Measurements from ENCODE around the gene RPL3.

The RPL3 gene

GRCh38 chr22:39269095-39269790, 50.2 kb downstream of the RPL3 start:
- H3K4me1 Mint-ChIP-seq (ENCODE audit: low read depth) = peaks cover 78% of the 10 kb centered on the region
- intact Hi-C loops (cut with micrococcal nuclease) = no loop called here
- H3K9me3 Mint-ChIP-seq = no peaks in the 10 kb centered on the region
- no peaks in the 10 kb centered on the region for H3K36me3 Mint-ChIP-seq (ENCODE audit: low read depth)
- H3K27me3 Mint-ChIP-seq = peaks cover 7% of the 10 kb centered on the region
- peak overlapping the region; percentile 95 for H3K27ac Mint-ChIP-seq
- H3K4me3 Mint-ChIP-seq = peak overlapping the region; percentile 25

- peaks cover 78% of the 10 kb centered on the region for H3K4me1 Mint-ChIP-seq (ENCODE audit: low read depth)
- peaks cover 5% of the 10 kb centered on the region for H3K27me3 Mint-ChIP-seq
- peak overlapping the region; percentile 95 for H3K27ac Mint-ChIP-seq
- no peak overlapping the region for H3K4me3 Mint-ChIP-seq
- H3K9me3 Mint-ChIP-seq = no peaks in the 10 kb centered on the region
- no peaks in the 10 kb centered on the region for H3K36me3 Mint-ChIP-seq (ENCODE audit: low read depth)
- intact Hi-C loops (cut with micrococcal nuclease) = no loop called here
These were observed 50.8 kb downstream of the RPL3 start for GRCh38 chr22:39268645-39269044.

- Mint-ChIP-seq H3K36me3 (ENCODE audit: low read depth) (no peaks in the 10 kb centered on the region), H3K4me3 (no peak overlapping the region), H3K4me1 (ENCODE audit: low read depth) (peaks cover 72% of the 10 kb centered on the region), H3K27ac (peak overlapping the region; percentile 95), H3K9me3 (no peaks in the 10 kb centered on the region), H3K27me3 (peaks cover 2% of the 10 kb centered on the region)
- intact Hi-C loops (cut with micrococcal nuclease) = no loop called here
These were observed 51.4 kb downstream of the RPL3 start for GRCh38 chr22:39267974-39268373.

- Mint-ChIP-seq H3K27me3 (peaks cover 2% of the 10 kb centered on the region), H3K27ac (peak overlapping the region; percentile 95), H3K4me1 (ENCODE audit: low read depth) (peaks cover 81% of the 10 kb centered on the region), H3K36me3 (ENCODE audit: low read depth) (peaks cover under 1% of the 10 kb centered on the region), H3K4me3 (no peak overlapping the region), H3K9me3 (peaks cover 12% of the 10 kb centered on the region)
- intact Hi-C loops (cut with micrococcal nuclease) = loop anchor here (1.0 kb wide), 1 partner anchor 10 kb away; no protein-coding TSS in a partner anchor
These were observed 52.9 kb downstream of the RPL3 start for GRCh38 chr22:39266398-39267030.

GRCh38 chr22:39265143-39265886, 54.1 kb downstream of the RPL3 start:
- peaks cover 90% of the 10 kb centered on the region for H3K4me1 Mint-ChIP-seq (ENCODE audit: low read depth)
- no peaks in the 10 kb centered on the region for H3K27me3 Mint-ChIP-seq
- peak overlapping the region; percentile 95 for H3K27ac Mint-ChIP-seq
- intact Hi-C loops (cut with micrococcal nuclease) = no loop called here
- peaks cover 22% of the 10 kb centered on the region for H3K9me3 Mint-ChIP-seq
- H3K4me3 Mint-ChIP-seq = no peak overlapping the region
- peaks cover 10% of the 10 kb centered on the region for H3K36me3 Mint-ChIP-seq (ENCODE audit: low read depth)

- Mint-ChIP-seq H3K4me3 (peak overlapping the region; percentile 0), H3K27ac (peak overlapping the region; percentile 95), H3K27me3 (no peaks in the 10 kb centered on the region), H3K9me3 (peaks cover 22% of the 10 kb centered on the region), H3K36me3 (ENCODE audit: low read depth) (peaks cover 10% of the 10 kb centered on the region), H3K4me1 (ENCODE audit: low read depth) (peaks cover 88% of the 10 kb centered on the region)
- intact Hi-C loops (cut with micrococcal nuclease) = loop anchor here (1.0 kb wide), 1 partner anchor 36 kb away; no protein-coding TSS in a partner anchor
These were observed 54.9 kb downstream of the RPL3 start for GRCh38 chr22:39264349-39265038.

- H3K27me3 Mint-ChIP-seq = no peaks in the 10 kb centered on the region
- H3K27ac Mint-ChIP-seq = peak overlapping the region; percentile 95
- no peak overlapping the region for H3K4me3 Mint-ChIP-seq
- peaks cover 81% of the 10 kb centered on the region for H3K4me1 Mint-ChIP-seq (ENCODE audit: low read depth)
- intact Hi-C loops (cut with micrococcal nuclease) = loop anchor here (1.0 kb wide), 1 partner anchor 37 kb away; no protein-coding TSS in a partner anchor
- H3K36me3 Mint-ChIP-seq (ENCODE audit: low read depth) = peaks cover 10% of the 10 kb centered on the region
- peaks cover 22% of the 10 kb centered on the region for H3K9me3 Mint-ChIP-seq
These were observed 55.6 kb downstream of the RPL3 start for GRCh38 chr22:39263626-39264348.

All from dendritic cell treated with granulocyte-macrophage colony-stimulating factor and Interleukin-4, amounts not matched to agents 40 ng/mL and 50 ng/mL, for 4 days (primary cell).